Caco-2 (cell line): ENCODE data around the gene PDCD1. TPM values are rescaled to one million over a fixed set of nuclear protein-coding genes. Genes with fewer than 3 reads are reported as not detected.

Experiments used
- BruUV-seq: library from RNA; stranded (reverse); fragments of 400-500 nt; replicated peaks from 2 replicates; lab custom pipeline; 2021; lab: Mats Ljungman, UMichigan
- CTCF ChIA-PET: fragments of 300-600 bp; sonication (Branson Sonifier 250); formaldehyde crosslinking; loops from one replicate; lab custom pipeline; 2022; ENCODE audit warnings: antibody characterized with exemption; lab: Charles Lee
- POLR2A ChIA-PET: fragments of 300-600 bp; sonication (Branson Sonifier 250); formaldehyde crosslinking; loops from one replicate; lab custom pipeline; 2022; ENCODE audit warnings: antibody characterized with exemption; lab: Charles Lee
- DNase-seq, 2 experiments: peaks; one replicate each; pipeline versions ENCODE4 v3.0.0 to v3.0.0-alpha.2; 2020 to 2022
- H3K27me3 ChIP-seq: replicated peaks from 2 replicates; pipeline ENCODE4 v1.6.0; 2011; ENCODE audit warnings: low read length; ENCODE audit not compliant: control insufficient read depth, insufficient read depth
- H3K36me3 ChIP-seq: 2 replicates; pipeline ENCODE4 v1.5.1; 2011; ENCODE audit warnings: low read length; ENCODE audit not compliant: control insufficient read depth, insufficient read depth
- H3K4me1 ChIP-seq: fragments of 250-450 bp; sonication (Bioruptor Pico); 2 replicates; pipeline ENCODE4 v1.5.1; 2020; ENCODE audit warnings: mild to moderate bottlenecking
- H3K4me3 ChIP-seq: 2 replicates; pipeline ENCODE4 v1.5.1; 2011; ENCODE audit warnings: low read depth, mild to moderate bottlenecking, control low read depth, low read length
- H3K9me3 ChIP-seq: fragments of 250-450 bp; sonication (Bioruptor Pico); 2 replicates; pipeline ENCODE4 v1.5.1; 2020; ENCODE audit warnings: mild to moderate bottlenecking, moderate library complexity
- H3K27ac Mint-ChIP-seq: one replicate; pipeline ENCODE4 v1.8.0; 2022; ENCODE audit warnings: mixed read lengths; ENCODE audit not compliant: unreplicated experiment
- H3K27me3 Mint-ChIP-seq: one replicate; pipeline ENCODE4 v1.8.0; 2022; ENCODE audit warnings: mixed read lengths; ENCODE audit not compliant: insufficient read depth, unreplicated experiment
- H3K36me3 Mint-ChIP-seq: one replicate; pipeline ENCODE4 v1.8.0; 2022; ENCODE audit warnings: mild to moderate bottlenecking, mixed read lengths; ENCODE audit not compliant: insufficient read depth, unreplicated experiment
- H3K4me1 Mint-ChIP-seq: one replicate; pipeline ENCODE4 v1.8.0; 2022; ENCODE audit warnings: low read depth, mixed read lengths; ENCODE audit not compliant: unreplicated experiment
- H3K4me3 Mint-ChIP-seq: one replicate; pipeline ENCODE4 v1.8.0; 2022; ENCODE audit warnings: mild to moderate bottlenecking, moderate library complexity, mixed read lengths; ENCODE audit not compliant: unreplicated experiment
- H3K9me3 Mint-ChIP-seq: one replicate; pipeline ENCODE4 v1.8.0; 2022; ENCODE audit warnings: mixed read lengths; ENCODE audit not compliant: unreplicated experiment
- CTCF ChIP-seq, 2 experiments: fragments of 200-600 bp in 1 of 2; IDR thresholded peaks; 1 replicate in 1 of 2; 2 replicates in 1 of 2; pipeline versions ENCODE4 v1.5.1 to v1.8.0; 2011 to 2022; ENCODE audit warnings: antibody characterized with exemption in 1 of 2, control low read depth in 1 of 2, inconsistent platforms in 1 of 2, low read depth in 1 of 2, low read length in 1 of 2, mild to moderate bottlenecking in 1 of 2, moderate library complexity in 1 of 2; ENCODE audit not compliant: insufficient read depth in 1 of 2, severe bottlenecking in 1 of 2, unreplicated experiment in 1 of 2
- intact Hi-C: fragments of 100-400 bp; cut with micrococcal nuclease; formaldehyde crosslinking; loops from one replicate; pipeline ENCODE4 v1.10.0; 2022; ENCODE audit not compliant: unreplicated experiment
- total RNA-seq: library from RNA; stranded (reverse); gene quantifications from 2 replicates; pipeline ENCODE4 v1.2.3, GENCODE V29; 2022

The PDCD1 gene
- total RNA-seq, 1 experiment from 2014 or later = not detected

DNA sequence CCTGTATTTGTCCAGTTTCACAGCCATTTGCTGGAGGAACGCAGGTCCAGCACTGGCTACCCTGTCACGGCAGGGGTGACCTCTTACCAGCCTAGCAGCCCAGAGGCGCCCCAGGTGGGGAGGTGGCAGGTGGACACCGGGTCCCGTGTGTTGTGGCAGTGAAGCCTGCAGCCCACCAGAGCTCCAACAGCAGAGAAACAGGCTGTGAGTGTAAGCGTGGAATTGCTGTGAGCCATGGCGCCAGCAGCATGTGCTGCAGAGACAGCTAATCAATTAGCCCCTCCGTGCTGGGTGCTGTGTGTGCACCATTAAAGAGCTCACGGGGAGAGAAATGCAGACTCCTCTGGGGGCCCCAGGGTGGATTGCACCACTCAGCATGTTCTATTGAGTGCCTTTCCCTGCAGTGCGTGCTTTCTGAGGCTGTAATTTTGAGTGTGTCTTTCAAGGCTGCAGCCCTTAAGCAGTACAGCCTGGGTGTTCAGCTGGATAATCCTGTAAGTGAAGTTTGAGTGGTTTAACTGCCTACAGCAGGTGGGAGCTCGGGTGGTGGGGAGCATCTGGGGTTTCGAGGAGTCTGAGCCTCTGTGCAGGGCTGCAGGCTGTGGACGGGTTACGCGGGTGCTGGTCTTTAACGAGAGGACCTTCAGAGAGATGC, 26.7 kb upstream of the PDCD1 start:
- Mint-ChIP-seq H3K27ac (no peak overlapping the region), H3K4me1 (no peaks in the 10 kb centered on the region), H3K9me3 (peaks cover 9% of the 10 kb centered on the region), H3K36me3 (peaks cover 17% of the 10 kb centered on the region), H3K4me3 (no peak overlapping the region), H3K27me3 (no peaks in the 10 kb centered on the region)
- ChIA-PET POLR2A (no interaction called here), CTCF (no interaction called here)
- intact Hi-C loops = no loop called here
- TF ChIP-seq CTCF (IDR thresholded peaks at IDR 0.05; ENCODE audit: insufficient read depth in 1 of 2, low read depth in 1 of 2, low read length in 1 of 2, severe bottlenecking in 1 of 2, unreplicated experiment in 1 of 2) = no peak
- Histone ChIP-seq H3K4me3 (no peak overlapping the region), H3K9me3 (no peaks in the 10 kb centered on the region), H3K27me3 (no peaks in the 10 kb centered on the region), H3K4me1 (peaks cover 4% of the 10 kb centered on the region; the same call in 1 of the 2 replicates), H3K36me3 (no peaks in the 10 kb centered on the region)
- no TSS peak for BruUV-seq
- DNase-seq = no peak

- intact Hi-C loops = no loop called here
- H3K4me3 ChIP-seq = no peak overlapping the region
- H3K9me3 Mint-ChIP-seq = peaks cover 9% of the 10 kb centered on the region
- peaks cover 4% of the 10 kb centered on the region; the same call in 1 of the 2 replicates for H3K4me1 ChIP-seq
- H3K27ac Mint-ChIP-seq = no peak overlapping the region
- no peaks in the 10 kb centered on the region for H3K36me3 ChIP-seq
- peaks cover 17% of the 10 kb centered on the region for H3K36me3 Mint-ChIP-seq
- BruUV-seq = no TSS peak
- no peak for TF ChIP-seq CTCF (IDR thresholded peaks at IDR 0.05; ENCODE audit: insufficient read depth in 1 of 2, low read depth in 1 of 2, low read length in 1 of 2, severe bottlenecking in 1 of 2, unreplicated experiment in 1 of 2)
- CTCF ChIA-PET = no interaction called here
- H3K9me3 ChIP-seq = no peaks in the 10 kb centered on the region
- no peaks in the 10 kb centered on the region for H3K4me1 Mint-ChIP-seq
- no peaks in the 10 kb centered on the region for H3K27me3 ChIP-seq
- POLR2A ChIA-PET = no interaction called here
- H3K27me3 Mint-ChIP-seq = no peaks in the 10 kb centered on the region
- no peak overlapping the region for H3K4me3 Mint-ChIP-seq
- no peak for DNase-seq
Observed at GRCh38 chr2:241884951-241885290, 26.2 kb upstream of the PDCD1 start.

GRCh38 chr2:241882091-241882625, 23.5 kb upstream of the PDCD1 start:
- Histone ChIP-seq H3K4me3 (peak overlapping the region; percentile 34), H3K9me3 (no peaks in the 10 kb centered on the region), H3K36me3 (no peaks in the 10 kb centered on the region), H3K4me1 (peaks cover 4% of the 10 kb centered on the region; the same call in 1 of the 2 replicates), H3K27me3 (no peaks in the 10 kb centered on the region)
- Mint-ChIP-seq H3K27me3 (no peaks in the 10 kb centered on the region), H3K9me3 (no peaks in the 10 kb centered on the region), H3K4me3 (peak overlapping the region; percentile 84), H3K36me3 (peaks cover 11% of the 10 kb centered on the region), H3K4me1 (no peaks in the 10 kb centered on the region), H3K27ac (peak overlapping the region; percentile 75)
- peak in 1 of 2 experiments; percentile 22 for TF ChIP-seq CTCF (IDR thresholded peaks at IDR 0.05; ENCODE audit: insufficient read depth in 1 of 2, low read depth in 1 of 2, low read length in 1 of 2, severe bottlenecking in 1 of 2, unreplicated experiment in 1 of 2)
- intact Hi-C loops = no loop called here
- POLR2A ChIA-PET = no interaction called here
- peak; percentile 46 to 51 for DNase-seq
- CTCF ChIA-PET = no interaction called here
- BruUV-seq = no TSS peak
